HG03095 (cell line): ENCODE measurements around the gene TIFAB.

Experiments
- ATAC-seq: cut with Tn5 transposase; IDR thresholded peaks from one replicate; pipeline ENCODE4 v1.9.1; 2021; ENCODE audit warnings: moderate library complexity; ENCODE audit not compliant: unreplicated experiment

Gene TIFAB

GRCh38 chr5:135482381-135482933 lies 30.3 kb upstream of the TIFAB start:
- ATAC-seq, result no peak

- ATAC-seq, result no peak
These were observed 29.8 kb upstream of the TIFAB start for GRCh38 chr5:135481909-135482311.

- no peak for ATAC-seq
These were observed 29.2 kb upstream of the TIFAB start for GRCh38 chr5:135481387-135481786.

- ATAC-seq, result no peak
These were observed 28.4 kb upstream of the TIFAB start for GRCh38 chr5:135480511-135480910.

- ATAC-seq, result no peak
These were observed 26.8 kb upstream of the TIFAB start for GRCh38 chr5:135478938-135479337.

- no peak for ATAC-seq
These were observed 25.5 kb upstream of the TIFAB start for GRCh38 chr5:135477613-135478066.

GRCh38 chr5:135476615-135477581 lies 24.7 kb upstream of the TIFAB start:
- no peak for ATAC-seq

GRCh38 chr5:135473956-135474670 lies 22.0 kb upstream of the TIFAB start:
- no peak for ATAC-seq

GRCh38 chr5:135472141-135472540 lies 20.0 kb upstream of the TIFAB start:
- no peak for ATAC-seq

- no peak for ATAC-seq
These were observed 19.6 kb upstream of the TIFAB start for GRCh38 chr5:135471726-135472125.

- ATAC-seq, result no peak
These were observed 17.8 kb upstream of the TIFAB start for GRCh38 chr5:135469911-135470310.

- no peak for ATAC-seq
These were observed 16.4 kb upstream of the TIFAB start for GRCh38 chr5:135468541-135468940.

- no peak for ATAC-seq
These were observed 15.8 kb upstream of the TIFAB start for GRCh38 chr5:135467871-135468485.

GRCh38 chr5:135467051-135467625 lies 15.0 kb upstream of the TIFAB start:
- ATAC-seq, result no peak

- peak; percentile 61 for ATAC-seq
These were observed 14.3 kb upstream of the TIFAB start for GRCh38 chr5:135466178-135467050.

- no peak for ATAC-seq
These were observed 13.4 kb upstream of the TIFAB start for GRCh38 chr5:135465391-135466122.

GRCh38 chr5:135462304-135462703 lies 10.2 kb upstream of the TIFAB start:
- ATAC-seq, result no peak

- no peak for ATAC-seq
These were observed 9.5 kb upstream of the TIFAB start for GRCh38 chr5:135461481-135462151.
